AG08396 (cell line): ENCODE measurements around the gene CTNNA1.
"Not testable (repeated sequence)": the region's sequence is repeated elsewhere in the genome, so short reads cannot be mapped to it uniquely, and the experiment has no call there.

Source experiments
- DNase-seq: peaks from one replicate; pipeline ENCODE4 v3.0.0; 2012; ENCODE audit warnings: low spot score, mixed read lengths

The CTNNA1 gene

DNA sequence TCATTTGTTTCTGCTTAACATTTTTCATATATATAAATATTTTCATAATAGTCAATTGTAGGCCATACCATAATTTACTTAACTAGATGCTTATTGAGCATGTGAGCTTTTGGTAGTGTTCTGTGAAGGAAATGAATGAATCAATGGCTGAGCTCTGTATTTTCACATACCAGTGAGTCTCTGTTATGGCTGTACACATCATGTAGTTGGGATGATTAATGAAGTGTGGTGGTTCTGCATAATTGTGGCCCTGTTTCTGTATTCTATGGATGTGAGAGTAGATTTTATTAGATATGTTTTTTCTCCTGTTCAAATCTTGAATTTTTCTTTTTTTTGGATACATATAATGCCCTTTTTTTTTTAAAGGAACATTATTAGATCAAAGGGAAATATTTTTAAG is 56.2 kb downstream of the CTNNA1 start:
- DNase-seq, result peak; percentile 51

DNA sequence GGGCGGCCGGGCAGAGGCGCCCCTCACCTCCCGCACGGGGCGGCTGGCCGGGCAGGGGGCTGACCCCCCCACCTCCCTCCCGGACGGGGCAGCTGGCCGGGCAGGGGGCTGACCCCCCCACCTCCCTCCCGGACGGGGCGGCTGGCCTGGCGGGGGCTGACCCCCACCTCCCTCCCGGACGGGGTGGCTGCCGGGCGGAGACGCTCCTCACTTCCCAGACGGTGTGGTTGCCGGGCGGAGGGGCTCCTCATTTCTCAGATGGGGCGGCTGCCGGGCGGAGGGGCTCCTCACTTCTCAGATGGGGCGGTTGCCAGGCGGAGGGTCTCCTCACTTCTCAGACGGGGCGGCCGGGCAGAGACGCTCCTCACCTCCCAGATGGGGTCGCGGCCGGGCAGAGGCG is 57.6 kb downstream of the CTNNA1 start:
- DNase-seq, result not testable (repeated sequence)

DNA sequence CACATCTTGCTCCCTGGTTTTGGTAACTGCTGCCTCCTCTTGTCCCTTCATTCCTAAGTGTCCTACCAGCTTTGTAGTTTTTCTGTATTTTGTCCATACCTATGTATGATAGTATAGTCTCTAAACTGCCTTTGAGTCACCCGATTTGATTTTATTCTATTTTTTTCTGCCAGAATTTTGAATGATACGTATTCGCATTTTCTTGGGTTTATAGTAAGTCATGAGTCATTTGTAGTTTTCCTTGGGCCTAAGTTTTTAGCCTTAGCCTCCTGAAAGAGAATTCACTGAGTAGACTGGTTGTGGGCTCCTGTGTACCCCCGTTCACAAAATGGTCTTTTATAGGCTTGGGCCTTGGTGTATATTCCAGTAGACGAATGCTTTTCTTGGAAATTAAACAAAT is 62.3 kb downstream of the CTNNA1 start:
- no peak for DNase-seq

DNA sequence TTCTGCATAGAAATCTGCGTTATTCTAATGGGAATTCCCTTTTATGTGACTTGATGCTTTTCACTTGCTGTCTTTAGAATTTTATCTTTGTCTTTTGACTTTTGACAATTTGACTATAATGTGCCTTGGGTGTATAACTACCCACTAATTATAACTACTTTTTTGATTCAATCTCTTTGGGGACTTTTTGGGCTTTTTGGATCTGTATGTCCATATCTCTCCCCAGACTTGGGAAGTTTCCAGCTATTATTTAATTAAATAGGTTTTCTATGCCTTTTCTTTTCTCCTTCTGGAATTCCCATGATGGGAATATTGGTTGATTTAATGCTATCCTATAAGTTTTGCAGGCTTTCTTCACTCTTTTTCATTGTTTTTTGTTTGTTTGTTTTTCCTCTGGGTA is 64.0 kb downstream of the CTNNA1 start:
- no peak for DNase-seq

DNA sequence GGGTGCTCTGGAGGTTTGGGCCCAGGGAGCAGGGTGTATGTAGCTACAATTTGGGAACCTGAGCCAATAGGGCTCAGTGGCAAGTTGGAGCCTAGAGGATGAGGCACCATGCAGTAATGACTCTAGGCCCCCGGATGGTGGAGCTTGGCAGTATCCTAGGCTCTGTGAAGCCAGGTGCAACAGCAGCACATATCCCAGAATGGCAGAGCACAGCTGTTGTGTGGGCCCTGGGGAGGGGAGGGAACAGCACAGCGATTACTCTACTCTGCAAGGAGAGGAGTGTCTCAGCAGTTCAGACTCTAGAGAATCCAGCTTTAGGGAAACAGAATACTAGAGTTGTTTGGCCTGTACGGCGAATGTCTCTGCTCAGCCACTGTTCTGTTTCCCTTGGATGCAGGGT is 65.9 kb downstream of the CTNNA1 start:
- DNase-seq, result no peak

DNA sequence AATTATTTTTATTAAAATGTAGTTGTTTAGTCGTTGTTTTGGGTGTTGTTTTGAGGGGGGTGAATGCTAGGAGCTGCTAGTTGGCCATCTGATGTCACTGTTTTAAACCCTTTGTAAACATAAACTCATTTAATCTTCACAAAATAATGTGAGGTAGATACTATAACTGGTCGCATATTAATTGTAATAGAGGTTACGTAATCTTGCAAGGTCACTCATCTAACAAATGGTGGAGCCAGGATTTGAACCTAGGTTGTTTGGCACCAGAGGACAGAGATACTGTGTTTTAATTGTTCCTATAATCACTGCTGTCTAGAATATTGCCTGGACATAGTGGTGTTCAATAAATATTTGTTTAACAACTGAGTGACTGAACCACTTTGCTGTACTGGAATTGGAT is 67.5 kb downstream of the CTNNA1 start:
- DNase-seq, result no peak

DNA sequence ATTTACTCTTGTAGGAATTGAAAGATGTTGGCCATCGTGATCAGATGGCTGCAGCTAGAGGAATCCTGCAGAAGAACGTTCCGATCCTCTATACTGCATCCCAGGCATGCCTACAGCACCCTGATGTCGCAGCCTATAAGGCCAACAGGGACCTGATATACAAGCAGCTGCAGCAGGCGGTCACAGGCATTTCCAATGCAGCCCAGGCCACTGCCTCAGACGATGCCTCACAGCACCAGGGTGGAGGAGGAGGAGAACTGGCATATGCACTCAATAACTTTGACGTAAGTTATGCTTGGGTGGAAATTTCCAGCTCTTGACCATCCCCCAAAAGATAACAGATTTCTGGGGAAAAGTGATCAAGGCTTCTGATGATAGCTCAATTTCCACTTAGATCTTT is 71.3 kb downstream of the CTNNA1 start:
- DNase-seq, result no peak

DNA sequence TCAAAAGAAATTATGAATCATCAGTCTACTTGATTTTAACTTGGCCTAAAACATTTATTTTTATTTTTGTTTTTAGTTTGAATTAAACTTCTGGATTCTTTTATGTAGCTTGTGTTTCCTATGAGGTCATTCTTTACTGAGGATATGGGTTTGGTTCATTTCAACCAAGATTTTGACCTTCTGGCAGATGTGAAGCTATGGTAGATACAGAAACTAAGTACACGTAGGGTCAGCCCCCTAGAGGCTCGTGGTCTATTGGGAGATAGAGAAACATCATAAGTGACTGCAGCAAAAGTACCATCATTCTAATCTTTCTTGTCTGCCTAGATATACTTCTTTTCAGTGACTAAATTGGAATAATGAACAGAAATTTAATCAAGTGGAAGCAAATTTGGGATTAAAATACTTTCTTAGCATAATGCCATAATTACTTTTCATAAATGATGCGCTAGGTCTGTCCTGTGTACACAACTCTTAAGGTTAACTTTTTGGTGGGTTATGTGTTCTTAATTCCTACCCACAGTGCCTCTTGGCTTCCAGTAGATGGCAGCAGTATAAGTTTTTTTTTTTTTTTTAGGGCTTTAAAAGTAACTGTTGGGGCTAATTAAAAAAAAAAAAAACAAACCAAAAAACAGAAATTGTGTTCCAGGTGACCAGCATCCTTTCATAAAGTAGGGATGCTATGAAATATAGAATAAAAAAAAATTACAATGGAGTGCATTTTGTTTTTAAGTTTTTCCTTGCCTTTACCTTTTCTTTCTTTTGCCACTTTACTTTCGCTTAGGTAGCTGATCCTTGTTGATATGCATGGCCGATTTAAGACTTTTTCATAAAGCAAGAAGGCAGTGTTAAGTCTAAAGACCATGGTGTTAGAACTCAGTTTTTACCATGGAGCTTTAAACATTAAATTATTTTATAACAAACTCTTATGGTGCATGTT is 72.0 kb downstream of the CTNNA1 start:
- no peak for DNase-seq

DNA sequence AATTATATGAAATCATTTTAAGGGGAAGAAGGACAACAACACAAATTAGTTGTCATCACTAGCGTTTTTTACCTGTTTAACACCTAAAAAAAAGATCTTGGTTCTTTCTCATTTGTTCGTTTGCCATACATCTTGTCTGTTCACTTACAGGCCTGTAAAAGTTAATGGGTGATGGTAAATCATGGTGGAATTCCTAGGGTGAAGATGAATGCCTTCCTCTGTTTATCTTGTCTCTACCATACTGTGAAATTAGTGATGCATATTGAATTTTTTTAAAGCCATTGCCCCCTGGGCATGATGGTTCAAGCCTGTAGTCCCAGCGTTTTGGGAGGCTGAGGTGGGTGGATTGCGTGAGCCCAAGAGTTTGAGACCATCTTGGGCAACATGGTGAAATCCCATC is 75.3 kb downstream of the CTNNA1 start:
- DNase-seq, result no peak

DNA sequence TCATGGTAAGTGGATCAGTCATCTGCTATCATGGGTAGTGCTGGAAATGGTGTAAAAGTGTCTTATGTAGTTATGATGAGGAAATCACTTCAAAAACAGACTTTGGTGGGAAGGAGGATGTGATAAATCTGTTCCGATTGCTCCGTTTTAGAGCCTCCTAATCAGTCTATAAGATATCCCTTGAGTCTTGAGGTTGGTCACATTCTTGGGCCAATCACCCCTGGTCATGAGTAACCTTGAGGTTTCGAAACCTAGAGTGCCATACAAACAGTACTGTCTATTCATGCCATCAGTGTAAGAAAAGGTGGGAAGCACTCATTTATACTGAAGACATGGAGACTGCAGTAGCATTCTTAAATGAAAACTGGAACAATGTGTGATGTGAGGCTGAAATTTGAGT is 76.1 kb downstream of the CTNNA1 start:
- no peak for DNase-seq

DNA sequence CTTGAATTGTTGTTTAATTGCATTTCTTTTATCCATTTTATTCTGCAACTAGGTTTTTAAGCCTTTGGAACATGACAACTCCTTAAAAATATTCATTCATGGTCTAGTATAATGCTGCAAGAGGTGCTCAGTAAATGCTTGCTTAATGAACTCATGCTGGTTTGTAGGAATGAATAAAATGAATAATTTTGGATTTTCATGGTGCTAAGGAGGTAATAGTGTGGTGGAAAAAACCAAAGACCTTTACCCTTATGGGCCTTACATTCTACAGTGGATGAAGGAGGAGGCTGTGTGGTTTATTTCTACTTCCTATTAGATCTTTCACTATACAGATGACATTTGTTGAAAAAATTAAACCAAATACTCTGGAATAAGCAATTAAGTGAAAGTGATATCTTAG is 78.5 kb downstream of the CTNNA1 start:
- DNase-seq, result no peak

DNA sequence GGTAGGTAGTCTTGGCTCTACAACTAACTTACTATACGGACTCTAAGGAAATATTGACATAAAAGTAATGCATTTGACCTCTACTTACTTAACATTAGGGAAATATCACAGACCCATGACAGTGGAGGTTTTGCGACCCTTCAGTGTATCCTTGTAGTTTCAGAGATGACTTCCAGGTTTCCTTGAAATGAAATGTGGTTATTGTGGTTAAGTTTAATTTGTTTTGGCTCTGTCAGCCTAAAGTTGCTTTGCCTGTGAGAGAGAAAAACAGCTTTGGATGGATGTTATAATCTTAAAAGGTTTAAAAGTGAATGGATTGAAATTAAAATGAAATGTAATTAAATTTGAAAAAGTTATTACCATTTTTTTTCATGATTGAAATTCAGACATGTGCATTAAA is 79.0 kb downstream of the CTNNA1 start:
- DNase-seq, result no peak

DNA sequence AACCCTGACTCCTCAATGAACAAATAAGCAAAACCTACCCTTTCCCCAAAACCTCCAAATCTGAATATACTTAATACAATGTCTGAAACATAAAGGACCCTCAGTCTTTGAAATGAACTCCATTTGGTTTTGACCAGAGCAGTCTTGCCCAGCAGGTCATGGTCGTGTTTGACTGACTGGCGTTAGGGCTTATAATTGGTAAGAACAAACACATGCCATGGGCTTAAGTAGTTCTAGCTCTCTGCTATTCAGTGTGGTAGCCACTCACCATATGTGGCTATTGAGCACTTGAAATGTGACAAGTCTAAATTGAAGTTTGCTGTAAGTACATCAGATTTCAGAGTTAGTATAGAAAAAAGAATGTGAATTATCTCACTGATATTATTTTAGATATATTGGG is 79.9 kb downstream of the CTNNA1 start:
- no peak for DNase-seq

DNA sequence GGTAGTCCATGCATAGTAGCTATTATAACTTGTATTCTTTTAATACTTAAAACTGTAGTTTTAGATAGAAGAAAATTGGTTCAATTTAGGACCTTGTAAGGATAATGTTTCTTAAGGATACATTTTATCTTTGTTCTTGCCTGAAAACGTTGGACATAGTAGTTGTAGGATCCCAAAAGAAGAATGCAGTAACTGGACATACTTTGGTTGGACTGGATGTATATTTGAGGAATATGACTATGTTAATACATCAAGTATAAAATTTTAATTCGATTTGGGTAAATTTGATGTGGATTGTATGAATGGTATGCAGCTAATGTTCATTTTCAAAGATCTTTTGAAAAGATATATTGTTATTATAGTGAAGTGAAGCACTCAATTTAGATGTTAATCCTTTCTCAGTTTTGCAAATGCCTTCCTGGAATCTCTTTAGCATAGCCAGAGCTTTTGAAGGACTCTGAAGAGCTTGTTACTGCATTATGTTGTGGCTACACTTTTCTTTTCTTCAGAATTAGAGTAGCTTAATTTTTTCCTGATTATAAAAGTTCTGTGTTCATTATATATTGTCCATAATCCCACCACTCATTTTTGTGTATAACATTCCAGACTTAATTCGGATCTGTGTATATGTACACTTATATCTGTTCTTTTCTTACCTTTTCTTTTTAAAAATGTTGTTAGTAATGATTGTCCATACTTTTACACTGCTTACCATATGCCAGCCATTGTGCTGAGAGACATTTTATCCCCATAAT is 80.7 kb downstream of the CTNNA1 start:
- DNase-seq, result no peak

DNA sequence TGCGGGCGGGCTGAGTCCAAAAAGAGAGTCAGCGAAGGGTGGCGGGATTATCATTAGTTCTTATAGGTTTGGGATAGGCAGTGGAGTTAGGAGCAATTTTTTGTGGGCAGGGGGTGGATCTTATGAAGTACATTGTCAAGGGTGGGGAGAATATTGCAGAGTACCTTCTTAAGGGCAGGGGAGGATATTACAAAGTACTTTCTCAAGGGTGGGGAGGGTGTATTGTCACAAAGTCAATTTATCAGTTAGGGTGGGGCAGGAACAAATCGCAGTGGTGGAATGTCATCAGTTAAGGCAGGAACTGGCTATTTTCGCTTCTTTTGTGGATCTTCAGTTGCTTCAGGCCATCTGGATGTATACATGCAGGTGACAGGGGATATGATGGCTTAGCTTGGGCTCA is 81.6 kb downstream of the CTNNA1 start:
- not testable (repeated sequence) for DNase-seq

DNA sequence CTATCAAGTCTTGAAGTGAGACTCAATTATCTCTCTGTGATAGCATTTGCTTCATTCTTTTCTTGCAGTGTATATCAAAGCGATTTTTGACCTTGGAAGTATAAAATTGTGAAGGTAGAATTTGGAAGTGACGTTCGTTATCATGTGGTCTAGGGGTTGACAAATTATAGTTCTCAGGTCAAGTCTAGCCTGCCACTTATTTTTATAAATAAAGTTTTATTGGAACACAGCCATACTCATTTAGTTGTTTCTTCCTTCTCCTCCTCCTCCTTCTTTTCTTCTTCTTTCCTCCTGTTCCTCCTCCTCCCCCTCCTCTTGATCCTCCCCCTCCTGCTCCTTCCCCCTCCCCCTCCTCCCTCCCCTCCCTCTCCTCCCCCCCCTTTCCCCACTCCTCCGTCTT is 83.9 kb downstream of the CTNNA1 start:
- no peak for DNase-seq

DNA sequence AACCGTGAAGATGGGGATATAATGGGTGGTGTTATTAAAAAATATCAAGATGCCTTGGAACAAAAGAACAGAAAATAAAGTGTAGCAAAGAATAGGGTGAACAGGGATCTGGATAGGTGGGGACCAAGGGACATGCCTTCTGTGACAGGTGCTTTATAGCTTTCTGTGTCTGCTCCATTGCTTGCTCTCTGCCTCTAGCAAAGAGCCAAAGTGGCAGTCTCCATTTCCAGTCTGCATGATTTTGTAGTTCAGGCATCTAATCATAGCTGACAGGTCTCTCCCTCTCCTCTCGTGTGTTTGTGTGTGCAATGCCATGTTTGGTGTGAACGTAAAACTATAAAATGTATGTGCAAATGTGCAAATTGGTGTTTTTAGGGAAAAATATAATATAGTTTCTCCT is 86.9 kb downstream of the CTNNA1 start:
- DNase-seq, result no peak

DNA sequence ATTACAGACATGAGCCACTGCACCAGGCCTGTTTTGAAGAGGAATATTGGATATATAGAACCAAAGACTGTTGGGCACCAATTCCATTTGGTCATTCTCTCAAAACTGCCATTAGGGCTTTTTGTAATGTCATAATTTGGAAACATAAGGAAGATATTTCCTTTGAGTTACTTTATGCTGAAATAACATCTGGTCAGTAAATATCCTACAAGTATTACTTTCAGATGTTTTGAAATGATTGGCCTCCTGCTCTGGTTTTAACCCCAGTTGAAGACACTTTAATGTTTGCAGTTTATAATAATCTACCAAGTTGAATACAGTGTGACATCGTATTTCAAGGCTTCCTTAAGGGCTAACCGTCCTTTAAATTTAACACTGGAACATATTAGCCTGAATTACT is 88.3 kb downstream of the CTNNA1 start:
- no peak for DNase-seq

DNA sequence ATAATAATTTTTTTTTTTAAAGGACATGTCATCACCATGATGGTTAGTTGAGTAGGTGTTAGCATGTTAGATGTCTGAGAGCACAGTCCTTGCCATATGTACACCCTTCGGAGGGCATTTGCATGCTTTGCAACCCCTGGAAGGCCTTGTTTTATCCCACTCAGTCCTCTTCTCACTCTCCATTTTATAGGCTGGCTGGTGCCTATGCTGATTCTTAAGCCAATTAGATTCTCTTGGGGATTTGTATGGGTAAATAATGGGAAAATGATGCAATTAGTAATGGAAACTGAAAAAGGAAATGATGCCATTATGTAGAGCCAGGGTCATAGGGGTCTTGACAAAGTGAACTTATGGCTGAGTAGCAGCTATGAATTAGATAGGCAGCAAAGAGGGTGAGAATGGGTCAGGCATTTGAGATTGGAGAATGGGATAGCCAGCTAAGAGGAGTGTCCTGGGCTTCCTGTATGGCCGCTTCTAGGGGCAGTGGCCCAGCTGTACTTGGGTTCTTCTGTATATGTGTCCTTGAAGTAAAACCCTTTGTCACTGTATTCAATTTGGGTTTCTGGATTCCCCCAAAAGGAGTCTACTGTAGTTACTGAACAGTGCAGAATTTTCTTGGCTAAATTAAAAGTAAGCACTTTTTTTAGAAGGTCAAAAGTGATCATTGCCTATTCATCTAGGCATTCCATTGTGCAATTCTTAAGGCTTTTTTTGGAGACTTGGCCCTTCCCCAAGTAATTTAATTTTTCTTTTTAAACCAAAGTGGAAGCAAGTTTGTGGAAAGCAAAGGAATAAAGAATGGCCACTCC is 90.3 kb downstream of the CTNNA1 start:
- no peak for DNase-seq

DNA sequence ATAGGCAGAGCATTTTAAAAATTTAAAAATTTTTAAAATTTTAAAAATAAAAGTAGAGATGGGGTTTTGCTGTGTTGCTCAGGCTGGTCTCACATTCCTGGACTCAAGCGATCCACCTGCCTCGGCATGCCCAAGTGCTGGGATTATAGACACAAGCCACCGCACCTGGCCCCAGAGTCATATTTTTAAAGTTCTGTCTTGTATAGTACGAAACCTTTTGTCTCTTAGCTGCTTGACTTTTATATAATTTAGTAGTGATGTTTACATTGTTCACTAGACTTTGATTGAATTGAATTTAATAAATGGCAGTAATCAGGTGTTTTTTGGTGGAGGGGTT is 90.9 kb downstream of the CTNNA1 start:
- DNase-seq, result no peak

DNA sequence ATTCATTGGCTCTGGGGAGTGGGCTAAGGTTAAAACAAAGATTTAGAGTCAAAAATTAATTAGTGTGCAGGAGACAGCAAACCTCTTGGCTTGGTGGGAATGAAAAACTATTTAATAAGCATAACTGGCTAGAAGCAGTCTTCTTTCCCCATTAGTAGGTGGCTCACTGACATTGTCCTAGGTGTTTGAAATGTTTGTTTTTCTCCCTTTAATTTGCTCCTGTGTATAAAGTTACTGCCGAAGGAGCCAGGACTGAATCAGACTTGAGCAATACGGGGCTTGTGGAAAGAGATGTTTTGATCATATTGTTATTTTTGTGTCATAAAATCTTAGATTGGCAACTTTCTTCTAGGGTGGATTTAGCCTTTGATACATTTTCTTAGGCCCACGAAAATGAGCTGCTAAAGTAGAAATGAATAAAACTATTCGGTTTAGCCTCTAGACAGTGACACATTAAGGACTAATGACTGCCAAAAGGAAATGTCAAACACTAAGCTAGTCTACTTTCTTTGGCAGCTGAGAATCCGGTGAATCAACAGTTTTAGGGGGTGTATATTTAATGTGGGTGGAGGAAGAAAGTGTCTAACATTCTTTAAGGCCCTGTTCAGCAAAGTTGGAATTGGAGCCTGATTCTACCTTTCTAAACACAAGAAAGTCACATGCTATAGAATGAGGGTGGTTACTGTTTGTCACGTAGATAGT is 91.7 kb downstream of the CTNNA1 start:
- DNase-seq, result peak; percentile 64

DNA sequence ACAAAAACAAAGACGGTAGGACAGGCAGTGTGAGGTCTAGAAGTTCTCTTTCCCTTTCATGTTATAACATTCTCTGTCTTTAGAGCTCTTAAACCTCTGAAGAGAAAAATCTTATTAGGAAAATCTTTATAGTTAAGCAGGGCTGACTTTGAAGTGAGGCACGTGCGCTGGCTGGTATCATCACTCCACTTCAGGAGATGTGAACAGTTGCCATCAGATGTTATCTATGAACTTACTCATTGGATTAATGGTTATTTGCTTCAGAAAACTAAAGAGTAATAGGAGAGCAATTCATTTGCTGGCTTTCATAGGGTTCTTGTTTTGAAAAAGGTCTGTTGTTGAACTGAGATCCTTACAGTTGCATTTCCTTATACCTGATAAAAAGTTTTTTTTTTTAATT is 96.2 kb downstream of the CTNNA1 start:
- no peak for DNase-seq
